Fibroblast of mammary gland (primary cell): ENCODE data around the gene NEMP2.
"Not testable (repeated sequence)": the region's sequence is repeated elsewhere in the genome, so short reads cannot be mapped to it uniquely, and the experiment has no call there.

Experiments used
- DNase-seq: peaks from one replicate; pipeline ENCODE4 v3.0.0-alpha.2; 2010; ENCODE audit warnings: low read depth
- H3K4me3 ChIP-seq: 2 replicates; pipeline ENCODE4 v1.5.1; 2011; ENCODE audit warnings: low read depth, mild to moderate bottlenecking, low read length, moderate library complexity; ENCODE audit not compliant: control insufficient read depth
- TF ChIP-seq, protein P1 (sequence below): conservative IDR thresholded peaks from 2 replicates; pipeline ENCODE4 v1.5.1; 2011; ENCODE audit warnings: low read depth, low read length, inconsistent platforms; ENCODE audit not compliant: control insufficient read depth, insufficient read depth

Gene NEMP2

DNA sequence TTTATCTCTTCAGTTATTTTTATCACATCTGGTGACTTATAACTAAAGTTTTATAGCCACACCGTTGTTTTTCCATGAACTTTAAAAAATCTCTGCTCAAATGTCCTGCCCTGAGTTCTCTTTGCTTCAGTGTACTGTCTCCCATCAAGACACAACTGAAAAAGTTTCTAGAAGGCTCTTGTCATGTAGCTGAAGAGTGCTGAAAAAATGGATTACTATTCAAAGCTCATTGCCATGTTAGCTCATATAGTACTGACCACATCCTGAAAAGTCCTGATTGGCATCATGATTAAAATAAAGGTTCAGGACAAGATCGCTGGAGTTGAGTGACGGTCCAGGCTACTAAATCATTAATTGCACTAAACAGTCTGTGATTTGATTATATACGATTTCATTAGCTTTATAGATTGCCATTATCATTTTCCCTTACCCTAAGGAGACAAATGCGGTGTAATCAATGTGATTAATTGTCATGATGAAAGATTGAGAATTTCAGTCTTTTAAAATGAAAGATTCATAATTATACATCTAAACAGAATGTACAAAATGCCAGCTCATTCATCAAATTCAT, 64.2 kb downstream of the NEMP2 start:
- no peak overlapping the region for H3K4me3 ChIP-seq
- DNase-seq: no peak
- TF ChIP-seq, protein P1, sequence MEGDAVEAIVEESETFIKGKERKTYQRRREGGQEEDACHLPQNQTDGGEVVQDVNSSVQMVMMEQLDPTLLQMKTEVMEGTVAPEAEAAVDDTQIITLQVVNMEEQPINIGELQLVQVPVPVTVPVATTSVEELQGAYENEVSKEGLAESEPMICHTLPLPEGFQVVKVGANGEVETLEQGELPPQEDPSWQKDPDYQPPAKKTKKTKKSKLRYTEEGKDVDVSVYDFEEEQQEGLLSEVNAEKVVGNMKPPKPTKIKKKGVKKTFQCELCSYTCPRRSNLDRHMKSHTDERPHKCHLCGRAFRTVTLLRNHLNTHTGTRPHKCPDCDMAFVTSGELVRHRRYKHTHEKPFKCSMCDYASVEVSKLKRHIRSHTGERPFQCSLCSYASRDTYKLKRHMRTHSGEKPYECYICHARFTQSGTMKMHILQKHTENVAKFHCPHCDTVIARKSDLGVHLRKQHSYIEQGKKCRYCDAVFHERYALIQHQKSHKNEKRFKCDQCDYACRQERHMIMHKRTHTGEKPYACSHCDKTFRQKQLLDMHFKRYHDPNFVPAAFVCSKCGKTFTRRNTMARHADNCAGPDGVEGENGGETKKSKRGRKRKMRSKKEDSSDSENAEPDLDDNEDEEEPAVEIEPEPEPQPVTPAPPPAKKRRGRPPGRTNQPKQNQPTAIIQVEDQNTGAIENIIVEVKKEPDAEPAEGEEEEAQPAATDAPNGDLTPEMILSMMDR: no peak

DNA sequence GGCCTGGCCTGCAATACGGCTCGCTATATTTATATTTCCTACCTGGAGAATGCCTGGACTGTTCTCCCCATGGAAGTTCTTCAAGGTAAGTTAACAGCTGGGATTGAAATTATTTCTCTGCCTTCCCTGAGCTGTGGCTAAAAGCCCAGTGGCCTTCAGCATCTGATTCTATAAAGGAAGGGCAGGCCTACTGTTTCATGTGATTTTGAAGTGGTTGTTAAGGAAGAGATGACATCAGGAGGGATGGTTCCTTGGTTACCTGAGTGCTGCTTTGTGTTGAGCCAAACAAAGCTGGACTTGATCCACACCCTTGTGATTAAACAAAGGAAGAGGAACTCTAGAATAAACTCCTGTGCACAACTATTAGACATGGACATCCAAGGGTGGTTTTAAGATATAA, 64.8 kb downstream of the NEMP2 start:
- TF ChIP-seq, protein P1: no peak
- DNase-seq: peak; percentile 63
- H3K4me3 ChIP-seq: no peak overlapping the region

DNA sequence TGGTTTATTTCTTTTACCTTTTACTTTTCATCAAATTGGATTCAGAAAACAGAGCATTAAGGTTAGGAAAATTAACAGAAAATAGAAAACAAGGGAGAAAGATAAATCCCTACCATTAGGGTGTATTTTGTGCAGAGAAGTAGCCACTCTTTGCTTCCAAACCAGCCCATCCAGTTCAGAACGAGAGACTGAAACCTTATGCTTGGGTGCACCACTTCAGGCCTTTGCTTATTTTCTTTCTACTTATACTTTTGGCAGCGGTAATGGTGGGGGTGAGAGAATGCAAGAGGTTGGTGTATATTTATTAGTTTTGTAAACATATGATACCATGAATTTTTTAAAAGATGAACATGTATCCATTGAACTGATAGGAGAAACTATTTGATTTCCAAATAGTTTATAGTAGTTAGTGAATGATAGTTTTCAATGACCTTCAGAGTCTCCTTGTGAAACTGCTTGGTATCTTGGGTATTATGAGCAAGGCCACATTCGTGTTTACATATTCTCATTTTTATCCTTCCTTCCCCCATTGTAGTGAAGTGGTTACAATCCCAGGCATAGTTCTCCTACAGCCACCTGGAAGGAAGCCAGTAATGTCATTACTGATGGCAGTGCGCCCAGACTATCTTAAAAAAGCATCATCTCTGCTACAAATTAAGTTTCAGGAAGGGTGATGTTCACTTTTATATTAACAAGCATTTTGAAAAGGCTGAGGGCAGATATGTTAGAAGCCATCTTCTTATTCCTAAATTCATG, 65.5 kb downstream of the NEMP2 start:
- DNase-seq: peak; percentile 97
- TF ChIP-seq, protein P1: no peak
- no peak overlapping the region for H3K4me3 ChIP-seq

DNA sequence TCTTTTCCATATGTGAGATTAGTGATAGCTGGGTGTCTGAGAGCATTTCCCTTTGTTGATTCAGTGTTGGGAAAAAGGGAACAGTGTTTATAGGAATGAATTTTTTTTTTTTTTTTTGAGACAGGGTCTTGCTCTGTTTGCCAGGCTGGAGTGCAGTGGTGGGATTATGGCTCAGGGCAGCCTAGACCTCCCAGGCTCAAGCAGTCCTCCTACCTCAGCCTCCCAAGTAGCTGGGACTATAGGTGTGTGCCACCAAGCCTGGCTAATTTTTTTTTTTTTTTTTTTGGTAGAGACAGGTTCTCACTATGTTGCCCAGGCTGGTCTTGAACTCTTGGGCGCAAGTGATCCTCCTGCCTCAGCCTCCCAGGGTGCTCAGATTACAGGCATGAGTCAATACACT, 66.2 kb downstream of the NEMP2 start:
- not testable (repeated sequence) for DNase-seq, H3K4me3 ChIP-seq

DNA sequence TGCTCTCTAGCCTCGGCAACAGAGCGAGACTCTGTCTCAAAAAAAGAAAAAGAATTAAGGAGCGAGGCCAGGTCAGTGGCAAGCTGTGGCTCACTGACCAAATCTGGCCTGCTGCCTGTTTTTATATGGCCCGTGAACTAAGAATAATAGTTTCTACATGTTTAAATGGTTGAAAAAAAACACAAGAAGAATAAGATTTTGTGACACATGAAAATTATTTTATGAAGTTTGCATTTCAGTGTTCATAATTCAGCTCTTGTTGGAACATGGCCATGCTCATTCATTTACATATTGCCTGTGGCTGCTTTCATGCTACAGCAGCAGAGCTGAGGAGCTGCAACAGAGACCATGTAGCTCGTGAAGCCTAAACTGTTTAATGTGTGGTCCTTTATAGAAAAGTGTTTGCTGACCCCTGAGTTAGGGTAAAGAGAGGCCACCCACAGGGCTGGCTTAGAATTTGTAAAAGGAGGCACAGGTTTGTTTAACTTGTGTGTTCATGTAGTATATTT, 66.9 kb downstream of the NEMP2 start:
- TF ChIP-seq, protein P1: no peak
- H3K4me3 ChIP-seq: no peak overlapping the region
- peak; percentile 43 for DNase-seq

DNA sequence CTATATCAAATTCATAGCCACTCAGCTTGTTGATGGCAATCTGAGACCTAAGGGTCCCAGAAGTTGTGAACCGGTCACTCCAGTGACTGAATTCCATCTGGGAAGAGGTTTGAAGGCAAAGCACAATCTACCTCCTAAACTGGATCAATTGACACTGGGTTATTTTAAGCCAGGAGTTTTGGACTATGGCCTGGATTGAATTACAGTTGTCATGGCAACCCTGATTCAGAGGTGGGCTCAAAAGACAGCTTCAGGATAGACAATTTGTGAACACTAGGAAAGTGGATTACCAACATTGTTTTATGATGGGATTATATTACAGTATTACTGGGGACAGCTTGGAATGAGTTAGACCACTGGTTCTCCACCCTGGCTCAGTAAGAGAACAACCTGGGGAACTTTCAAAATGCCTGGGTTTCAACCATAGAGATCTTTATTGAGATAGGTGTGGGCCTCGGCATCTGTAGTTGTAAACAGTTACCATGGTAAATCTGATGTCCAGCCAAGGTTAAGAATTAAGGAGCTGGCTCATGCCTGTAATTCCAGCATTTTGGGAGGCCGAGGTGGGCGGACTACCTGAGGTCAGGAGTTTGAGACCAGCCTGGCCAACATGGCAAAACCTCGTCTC, 67.6 kb downstream of the NEMP2 start:
- TF ChIP-seq, protein P1: no peak

DNA sequence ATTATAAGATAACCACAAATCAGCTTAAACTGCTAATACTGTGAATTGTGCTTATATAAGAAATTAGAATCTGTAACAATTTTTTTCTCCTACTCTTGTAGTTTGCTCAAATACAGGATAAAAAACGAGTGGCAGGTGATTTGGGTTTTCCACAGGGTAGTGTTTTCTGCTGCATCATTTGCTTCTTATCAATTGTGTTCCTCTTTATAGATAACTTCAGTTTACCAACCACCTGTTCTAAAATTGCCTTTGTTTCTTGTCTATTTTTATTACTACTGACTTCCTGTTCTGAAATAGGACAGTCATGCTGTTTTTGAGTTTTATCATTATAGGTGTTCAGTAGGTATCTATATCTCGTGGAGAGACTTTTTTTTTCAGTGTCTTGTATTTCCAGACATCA, 69.5 kb downstream of the NEMP2 start:
- TF ChIP-seq, protein P1: no peak
- no peak for DNase-seq
- no peak overlapping the region for H3K4me3 ChIP-seq

More for the DNA sequence above, 67.6 kb downstream of the NEMP2 start:
- no peak overlapping the region for H3K4me3 ChIP-seq
- DNase-seq: peak; percentile 46
